GM12872 (cell line): ENCODE data around the gene CLPTM1.

Experiments
- TF ChIP-seq, protein P1 (sequence below): IDR thresholded peaks from 3 replicates; pipeline ENCODE4 v1.5.1; 2011; ENCODE audit warnings: low read depth, mild to moderate bottlenecking, low read length, moderate library complexity; ENCODE audit not compliant: insufficient read depth

CLPTM1 gene, protein sequence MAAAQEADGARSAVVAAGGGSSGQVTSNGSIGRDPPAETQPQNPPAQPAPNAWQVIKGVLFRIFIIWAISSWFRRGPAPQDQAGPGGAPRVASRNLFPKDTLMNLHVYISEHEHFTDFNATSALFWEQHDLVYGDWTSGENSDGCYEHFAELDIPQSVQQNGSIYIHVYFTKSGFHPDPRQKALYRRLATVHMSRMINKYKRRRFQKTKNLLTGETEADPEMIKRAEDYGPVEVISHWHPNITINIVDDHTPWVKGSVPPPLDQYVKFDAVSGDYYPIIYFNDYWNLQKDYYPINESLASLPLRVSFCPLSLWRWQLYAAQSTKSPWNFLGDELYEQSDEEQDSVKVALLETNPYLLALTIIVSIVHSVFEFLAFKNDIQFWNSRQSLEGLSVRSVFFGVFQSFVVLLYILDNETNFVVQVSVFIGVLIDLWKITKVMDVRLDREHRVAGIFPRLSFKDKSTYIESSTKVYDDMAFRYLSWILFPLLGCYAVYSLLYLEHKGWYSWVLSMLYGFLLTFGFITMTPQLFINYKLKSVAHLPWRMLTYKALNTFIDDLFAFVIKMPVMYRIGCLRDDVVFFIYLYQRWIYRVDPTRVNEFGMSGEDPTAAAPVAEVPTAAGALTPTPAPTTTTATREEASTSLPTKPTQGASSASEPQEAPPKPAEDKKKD

GRCh38 chr19:44954649-44955504 lies at the start of gene CLPTM1:
Gene CLPTM1 (plus strand): TSS chr19:44955380. CDS start chr19:44955396, 16 bp downstream.
- TF ChIP-seq, protein P1, sequence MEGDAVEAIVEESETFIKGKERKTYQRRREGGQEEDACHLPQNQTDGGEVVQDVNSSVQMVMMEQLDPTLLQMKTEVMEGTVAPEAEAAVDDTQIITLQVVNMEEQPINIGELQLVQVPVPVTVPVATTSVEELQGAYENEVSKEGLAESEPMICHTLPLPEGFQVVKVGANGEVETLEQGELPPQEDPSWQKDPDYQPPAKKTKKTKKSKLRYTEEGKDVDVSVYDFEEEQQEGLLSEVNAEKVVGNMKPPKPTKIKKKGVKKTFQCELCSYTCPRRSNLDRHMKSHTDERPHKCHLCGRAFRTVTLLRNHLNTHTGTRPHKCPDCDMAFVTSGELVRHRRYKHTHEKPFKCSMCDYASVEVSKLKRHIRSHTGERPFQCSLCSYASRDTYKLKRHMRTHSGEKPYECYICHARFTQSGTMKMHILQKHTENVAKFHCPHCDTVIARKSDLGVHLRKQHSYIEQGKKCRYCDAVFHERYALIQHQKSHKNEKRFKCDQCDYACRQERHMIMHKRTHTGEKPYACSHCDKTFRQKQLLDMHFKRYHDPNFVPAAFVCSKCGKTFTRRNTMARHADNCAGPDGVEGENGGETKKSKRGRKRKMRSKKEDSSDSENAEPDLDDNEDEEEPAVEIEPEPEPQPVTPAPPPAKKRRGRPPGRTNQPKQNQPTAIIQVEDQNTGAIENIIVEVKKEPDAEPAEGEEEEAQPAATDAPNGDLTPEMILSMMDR = no peak

DNA sequence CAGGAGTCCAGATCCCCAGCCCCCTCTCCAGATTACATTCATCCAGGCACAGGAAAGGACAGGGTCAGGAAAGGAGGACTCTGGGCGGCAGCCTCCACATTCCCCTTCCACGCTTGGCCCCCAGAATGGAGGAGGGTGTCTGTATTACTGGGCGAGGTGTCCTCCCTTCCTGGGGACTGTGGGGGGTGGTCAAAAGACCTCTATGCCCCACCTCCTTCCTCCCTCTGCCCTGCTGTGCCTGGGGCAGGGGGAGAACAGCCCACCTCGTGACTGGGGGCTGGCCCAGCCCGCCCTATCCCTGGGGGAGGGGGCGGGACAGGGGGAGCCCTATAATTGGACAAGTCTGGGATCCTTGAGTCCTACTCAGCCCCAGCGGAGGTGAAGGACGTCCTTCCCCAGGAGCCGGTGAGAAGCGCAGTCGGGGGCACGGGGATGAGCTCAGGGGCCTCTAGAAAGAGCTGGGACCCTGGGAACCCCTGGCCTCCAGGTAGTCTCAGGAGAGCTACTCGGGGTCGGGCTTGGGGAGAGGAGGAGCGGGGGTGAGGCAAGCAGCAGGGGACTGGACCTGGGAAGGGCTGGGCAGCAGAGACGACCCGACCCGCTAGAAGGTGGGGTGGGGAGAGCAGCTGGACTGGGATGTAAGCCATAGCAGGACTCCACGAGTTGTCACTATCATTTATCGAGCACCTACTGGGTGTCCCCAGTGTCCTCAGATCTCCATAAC lies 49.6 kb upstream of the CLPTM1 start, which contains the start of gene APOE:
Gene APOE (plus strand): TSS at position 360 of the 724 bp plus-strand sequence. CDS start 829 bp downstream, outside the sequence.
- TF ChIP-seq, protein P1 = no peak

DNA sequence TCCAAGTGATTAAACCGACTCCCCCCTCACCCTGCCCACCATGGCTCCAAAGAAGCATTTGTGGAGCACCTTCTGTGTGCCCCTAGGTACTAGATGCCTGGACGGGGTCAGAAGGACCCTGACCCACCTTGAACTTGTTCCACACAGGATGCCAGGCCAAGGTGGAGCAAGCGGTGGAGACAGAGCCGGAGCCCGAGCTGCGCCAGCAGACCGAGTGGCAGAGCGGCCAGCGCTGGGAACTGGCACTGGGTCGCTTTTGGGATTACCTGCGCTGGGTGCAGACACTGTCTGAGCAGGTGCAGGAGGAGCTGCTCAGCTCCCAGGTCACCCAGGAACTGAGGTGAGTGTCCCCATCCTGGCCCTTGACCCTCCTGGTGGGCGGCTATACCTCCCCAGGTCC lies 47.6 kb upstream of the CLPTM1 start:
- TF ChIP-seq, protein P1 = no peak

- TF ChIP-seq, protein P1 = no peak
Observed at GRCh38 chr19:44908074-44908835, 46.9 kb upstream of the CLPTM1 start.

- TF ChIP-seq, protein P1 = no peak
Observed at GRCh38 chr19:44908836-44909261, 46.3 kb upstream of the CLPTM1 start.

DNA sequence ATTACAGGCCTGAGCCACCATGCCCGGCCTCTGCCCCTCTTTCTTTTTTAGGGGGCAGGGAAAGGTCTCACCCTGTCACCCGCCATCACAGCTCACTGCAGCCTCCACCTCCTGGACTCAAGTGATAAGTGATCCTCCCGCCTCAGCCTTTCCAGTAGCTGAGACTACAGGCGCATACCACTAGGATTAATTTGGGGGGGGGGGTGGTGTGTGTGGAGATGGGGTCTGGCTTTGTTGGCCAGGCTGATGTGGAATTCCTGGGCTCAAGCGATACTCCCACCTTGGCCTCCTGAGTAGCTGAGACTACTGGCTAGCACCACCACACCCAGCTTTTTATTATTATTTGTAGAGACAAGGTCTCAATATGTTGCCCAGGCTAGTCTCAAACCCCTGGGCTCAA lies 45.4 kb upstream of the CLPTM1 start:
- TF ChIP-seq, protein P1 = no peak
